Measurements from ENCODE around the gene GRIN2A. TPM values are rescaled to one million over a fixed set of nuclear protein-coding genes. Genes with fewer than 3 reads are reported as not detected.

Gene GRIN2A
- total and polyA plus RNA-seq, 2 of the 8 experiments (the other 6 are each of a cell fraction or from before 2014, with no cell fraction given): 0.18 to 1.8 TPM

DNA sequence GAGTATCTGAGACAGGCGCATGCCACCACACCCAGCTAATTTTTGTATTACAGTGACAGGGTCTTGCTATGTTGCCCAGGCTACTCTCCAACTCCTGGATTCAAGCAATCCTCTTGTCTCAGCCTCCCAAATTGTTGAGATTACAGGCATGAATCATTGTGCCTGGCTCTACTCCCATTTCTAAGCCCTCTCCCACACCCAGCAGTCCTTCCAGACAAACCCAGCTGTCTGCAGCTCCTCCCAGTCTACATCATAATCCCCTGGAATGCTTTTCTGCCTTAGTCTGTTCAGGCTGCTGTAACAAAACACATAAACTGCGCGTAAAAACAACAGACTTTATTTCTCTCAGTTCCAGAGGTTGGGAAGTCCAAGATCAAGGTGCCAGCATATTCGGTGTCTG, 144.5 kb downstream of the GRIN2A start (continued):
- TF ChIP-seq, protein P1, sequence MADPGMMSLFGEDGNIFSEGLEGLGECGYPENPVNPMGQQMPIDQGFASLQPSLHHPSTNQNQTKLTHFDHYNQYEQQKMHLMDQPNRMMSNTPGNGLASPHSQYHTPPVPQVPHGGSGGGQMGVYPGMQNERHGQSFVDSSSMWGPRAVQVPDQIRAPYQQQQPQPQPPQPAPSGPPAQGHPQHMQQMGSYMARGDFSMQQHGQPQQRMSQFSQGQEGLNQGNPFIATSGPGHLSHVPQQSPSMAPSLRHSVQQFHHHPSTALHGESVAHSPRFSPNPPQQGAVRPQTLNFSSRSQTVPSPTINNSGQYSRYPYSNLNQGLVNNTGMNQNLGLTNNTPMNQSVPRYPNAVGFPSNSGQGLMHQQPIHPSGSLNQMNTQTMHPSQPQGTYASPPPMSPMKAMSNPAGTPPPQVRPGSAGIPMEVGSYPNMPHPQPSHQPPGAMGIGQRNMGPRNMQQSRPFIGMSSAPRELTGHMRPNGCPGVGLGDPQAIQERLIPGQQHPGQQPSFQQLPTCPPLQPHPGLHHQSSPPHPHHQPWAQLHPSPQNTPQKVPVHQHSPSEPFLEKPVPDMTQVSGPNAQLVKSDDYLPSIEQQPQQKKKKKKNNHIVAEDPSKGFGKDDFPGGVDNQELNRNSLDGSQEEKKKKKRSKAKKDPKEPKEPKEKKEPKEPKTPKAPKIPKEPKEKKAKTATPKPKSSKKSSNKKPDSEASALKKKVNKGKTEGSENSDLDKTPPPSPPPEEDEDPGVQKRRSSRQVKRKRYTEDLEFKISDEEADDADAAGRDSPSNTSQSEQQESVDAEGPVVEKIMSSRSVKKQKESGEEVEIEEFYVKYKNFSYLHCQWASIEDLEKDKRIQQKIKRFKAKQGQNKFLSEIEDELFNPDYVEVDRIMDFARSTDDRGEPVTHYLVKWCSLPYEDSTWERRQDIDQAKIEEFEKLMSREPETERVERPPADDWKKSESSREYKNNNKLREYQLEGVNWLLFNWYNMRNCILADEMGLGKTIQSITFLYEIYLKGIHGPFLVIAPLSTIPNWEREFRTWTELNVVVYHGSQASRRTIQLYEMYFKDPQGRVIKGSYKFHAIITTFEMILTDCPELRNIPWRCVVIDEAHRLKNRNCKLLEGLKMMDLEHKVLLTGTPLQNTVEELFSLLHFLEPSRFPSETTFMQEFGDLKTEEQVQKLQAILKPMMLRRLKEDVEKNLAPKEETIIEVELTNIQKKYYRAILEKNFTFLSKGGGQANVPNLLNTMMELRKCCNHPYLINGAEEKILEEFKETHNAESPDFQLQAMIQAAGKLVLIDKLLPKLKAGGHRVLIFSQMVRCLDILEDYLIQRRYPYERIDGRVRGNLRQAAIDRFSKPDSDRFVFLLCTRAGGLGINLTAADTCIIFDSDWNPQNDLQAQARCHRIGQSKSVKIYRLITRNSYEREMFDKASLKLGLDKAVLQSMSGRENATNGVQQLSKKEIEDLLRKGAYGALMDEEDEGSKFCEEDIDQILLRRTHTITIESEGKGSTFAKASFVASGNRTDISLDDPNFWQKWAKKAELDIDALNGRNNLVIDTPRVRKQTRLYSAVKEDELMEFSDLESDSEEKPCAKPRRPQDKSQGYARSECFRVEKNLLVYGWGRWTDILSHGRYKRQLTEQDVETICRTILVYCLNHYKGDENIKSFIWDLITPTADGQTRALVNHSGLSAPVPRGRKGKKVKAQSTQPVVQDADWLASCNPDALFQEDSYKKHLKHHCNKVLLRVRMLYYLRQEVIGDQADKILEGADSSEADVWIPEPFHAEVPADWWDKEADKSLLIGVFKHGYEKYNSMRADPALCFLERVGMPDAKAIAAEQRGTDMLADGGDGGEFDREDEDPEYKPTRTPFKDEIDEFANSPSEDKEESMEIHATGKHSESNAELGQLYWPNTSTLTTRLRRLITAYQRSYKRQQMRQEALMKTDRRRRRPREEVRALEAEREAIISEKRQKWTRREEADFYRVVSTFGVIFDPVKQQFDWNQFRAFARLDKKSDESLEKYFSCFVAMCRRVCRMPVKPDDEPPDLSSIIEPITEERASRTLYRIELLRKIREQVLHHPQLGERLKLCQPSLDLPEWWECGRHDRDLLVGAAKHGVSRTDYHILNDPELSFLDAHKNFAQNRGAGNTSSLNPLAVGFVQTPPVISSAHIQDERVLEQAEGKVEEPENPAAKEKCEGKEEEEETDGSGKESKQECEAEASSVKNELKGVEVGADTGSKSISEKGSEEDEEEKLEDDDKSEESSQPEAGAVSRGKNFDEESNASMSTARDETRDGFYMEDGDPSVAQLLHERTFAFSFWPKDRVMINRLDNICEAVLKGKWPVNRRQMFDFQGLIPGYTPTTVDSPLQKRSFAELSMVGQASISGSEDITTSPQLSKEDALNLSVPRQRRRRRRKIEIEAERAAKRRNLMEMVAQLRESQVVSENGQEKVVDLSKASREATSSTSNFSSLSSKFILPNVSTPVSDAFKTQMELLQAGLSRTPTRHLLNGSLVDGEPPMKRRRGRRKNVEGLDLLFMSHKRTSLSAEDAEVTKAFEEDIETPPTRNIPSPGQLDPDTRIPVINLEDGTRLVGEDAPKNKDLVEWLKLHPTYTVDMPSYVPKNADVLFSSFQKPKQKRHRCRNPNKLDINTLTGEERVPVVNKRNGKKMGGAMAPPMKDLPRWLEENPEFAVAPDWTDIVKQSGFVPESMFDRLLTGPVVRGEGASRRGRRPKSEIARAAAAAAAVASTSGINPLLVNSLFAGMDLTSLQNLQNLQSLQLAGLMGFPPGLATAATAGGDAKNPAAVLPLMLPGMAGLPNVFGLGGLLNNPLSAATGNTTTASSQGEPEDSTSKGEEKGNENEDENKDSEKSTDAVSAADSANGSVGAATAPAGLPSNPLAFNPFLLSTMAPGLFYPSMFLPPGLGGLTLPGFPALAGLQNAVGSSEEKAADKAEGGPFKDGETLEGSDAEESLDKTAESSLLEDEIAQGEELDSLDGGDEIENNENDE (IDR thresholded peaks at IDR 0.05; ENCODE audit: insufficient replicate concordance, low read length): no peak
- TF ChIP-seq HDAC6 (IDR thresholded peaks at IDR 0.05; ENCODE audit: low read depth, low read length) (no peak), KDM5A (IDR thresholded peaks at IDR 0.05; ENCODE audit: low read length) (no peak), KDM4A (IDR thresholded peaks at IDR 0.05; ENCODE audit: low read depth, low read length, severe bottlenecking) (no peak), EP300 (IDR thresholded peaks at IDR 0.05; ENCODE audit: borderline replicate concordance in 1 of 2, low read depth in 2 of 2, low read length in 2 of 2) (no peak), RNF2 (IDR thresholded peaks at IDR 0.05; ENCODE audit: borderline replicate concordance, low read depth, low read length, missing control alignments, poor library complexity, severe bottlenecking) (no peak), POU5F1 (IDR thresholded peaks at IDR 0.05; ENCODE audit: low read depth, low read length) (no peak)
- TF ChIP-seq, protein P2, sequence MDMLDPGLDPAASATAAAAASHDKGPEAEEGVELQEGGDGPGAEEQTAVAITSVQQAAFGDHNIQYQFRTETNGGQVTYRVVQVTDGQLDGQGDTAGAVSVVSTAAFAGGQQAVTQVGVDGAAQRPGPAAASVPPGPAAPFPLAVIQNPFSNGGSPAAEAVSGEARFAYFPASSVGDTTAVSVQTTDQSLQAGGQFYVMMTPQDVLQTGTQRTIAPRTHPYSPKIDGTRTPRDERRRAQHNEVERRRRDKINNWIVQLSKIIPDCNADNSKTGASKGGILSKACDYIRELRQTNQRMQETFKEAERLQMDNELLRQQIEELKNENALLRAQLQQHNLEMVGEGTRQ (IDR thresholded peaks at IDR 0.05; ENCODE audit: low read length): no peak
- TF ChIP-seq, protein P3, sequence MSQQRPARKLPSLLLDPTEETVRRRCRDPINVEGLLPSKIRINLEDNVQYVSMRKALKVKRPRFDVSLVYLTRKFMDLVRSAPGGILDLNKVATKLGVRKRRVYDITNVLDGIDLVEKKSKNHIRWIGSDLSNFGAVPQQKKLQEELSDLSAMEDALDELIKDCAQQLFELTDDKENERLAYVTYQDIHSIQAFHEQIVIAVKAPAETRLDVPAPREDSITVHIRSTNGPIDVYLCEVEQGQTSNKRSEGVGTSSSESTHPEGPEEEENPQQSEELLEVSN (IDR thresholded peaks at IDR 0.05): no peak
